Upper lobe of left lung (tissue), 6 donors: Measurements from ENCODE around the gene PTH2. TPM values are rescaled to one million over a fixed set of nuclear protein-coding genes. Genes with fewer than 3 reads are reported as not detected.
A peak's percentile ranks its signal among the peaks of the same experiment; 100 is the strongest.

Experiments
- ATAC-seq, 2 donors: fragments of 200-7000 bp; cut with Tn5 transposase; one replicate each; pipeline ENCODE4 v1.9.1; 2022; ENCODE audit warnings: mild to moderate bottlenecking in 2 of 2, moderate library complexity in 2 of 2; ENCODE audit not compliant: low FRiP score in 2 of 2
- DNase-seq, 2 donors: peaks; one replicate each; pipeline ENCODE4 v3.0.0-alpha.2; 2019 to 2020
- H3K27ac ChIP-seq, 4 donors: fragments of 200-600 bp; sonication (generic); one replicate each; pipeline ENCODE4 v1.5.1; 2016 to 2019
- H3K27me3 ChIP-seq, 4 donors: fragments of 200-600 bp; sonication (generic); one replicate each; pipeline ENCODE4 v1.5.1; 2017 to 2019
- H3K36me3 ChIP-seq, 4 donors: fragments of 200-600 bp; sonication (generic); one replicate each; pipeline ENCODE4 v1.5.1; 2016 to 2019
- H3K4me1 ChIP-seq, 4 donors: fragments of 200-600 bp; sonication (generic); one replicate each; pipeline ENCODE4 v1.5.1; 2018 to 2019
- H3K4me3 ChIP-seq, 4 donors: fragments of 200-600 bp; sonication (generic); one replicate each; pipeline ENCODE4 v1.5.1; 2017 to 2019; ENCODE audit warnings: mild to moderate bottlenecking in 2 of 4, moderate library complexity in 1 of 4
- H3K9me3 ChIP-seq, 4 donors: fragments of 200-600 bp; sonication (generic); one replicate each; pipeline ENCODE4 v1.5.1; 2018 to 2019
- EP300 ChIP-seq, 4 donors: sonication (generic); formaldehyde crosslinking; IDR thresholded peaks; one replicate each; pipeline ENCODE4 v1.5.1; 2017; ENCODE audit warnings: antibody characterized with exemption in 4 of 4, control low read depth in 2 of 4
- POLR2A ChIP-seq, 4 donors: fragments of 450-650 bp; IDR thresholded peaks; one replicate each; pipeline ENCODE4 v1.5.1; 2016 to 2017; ENCODE audit warnings: antibody characterized with exemption in 4 of 4, mild to moderate bottlenecking in 2 of 4
- POLR2AphosphoS5 ChIP-seq, 2 donors: sonication (generic); formaldehyde crosslinking; IDR thresholded peaks; one replicate each; pipeline ENCODE4 v1.5.1; 2017; ENCODE audit warnings: antibody characterized with exemption in 2 of 2
- WGBS, 2 donors: methylation state at CpG; one replicate each; pipeline ENCODE4 v1.1.5; 2017 to 2018; 5-methylcytosine and 5-hydroxymethylcytosine counted together
- total RNA-seq, 6 donors: library from RNA; depleted of rRNA in 4 of 6; stranded (reverse); fragments of >200 nt in 4 of 6; gene quantifications; one replicate each; pipeline versions ENCODE4 v1.1.0 to v1.2.1, GENCODE V29; 2016 to 2021
- TF ChIP-seq, protein P1 (sequence below), 6 experiments: fragments of 450-650 bp in 4 of 6; fragments of 200-600 bp in 2 of 6; sonication (generic) in 2 of 6; IDR thresholded peaks; one replicate each; pipeline ENCODE4 v1.5.1; 2016 to 2019; ENCODE audit warnings: antibody characterized with exemption in 6 of 6
- donor health status: DM: no; HTN: no; CAD: no; lungs with moderate emphysema.
- donor health status: DM: no; HTN: yes; CAD: no; lungs with severe emphysema.

PTH2 gene
- total RNA-seq, 6 donors from 2014 or later: not detected

DNA sequence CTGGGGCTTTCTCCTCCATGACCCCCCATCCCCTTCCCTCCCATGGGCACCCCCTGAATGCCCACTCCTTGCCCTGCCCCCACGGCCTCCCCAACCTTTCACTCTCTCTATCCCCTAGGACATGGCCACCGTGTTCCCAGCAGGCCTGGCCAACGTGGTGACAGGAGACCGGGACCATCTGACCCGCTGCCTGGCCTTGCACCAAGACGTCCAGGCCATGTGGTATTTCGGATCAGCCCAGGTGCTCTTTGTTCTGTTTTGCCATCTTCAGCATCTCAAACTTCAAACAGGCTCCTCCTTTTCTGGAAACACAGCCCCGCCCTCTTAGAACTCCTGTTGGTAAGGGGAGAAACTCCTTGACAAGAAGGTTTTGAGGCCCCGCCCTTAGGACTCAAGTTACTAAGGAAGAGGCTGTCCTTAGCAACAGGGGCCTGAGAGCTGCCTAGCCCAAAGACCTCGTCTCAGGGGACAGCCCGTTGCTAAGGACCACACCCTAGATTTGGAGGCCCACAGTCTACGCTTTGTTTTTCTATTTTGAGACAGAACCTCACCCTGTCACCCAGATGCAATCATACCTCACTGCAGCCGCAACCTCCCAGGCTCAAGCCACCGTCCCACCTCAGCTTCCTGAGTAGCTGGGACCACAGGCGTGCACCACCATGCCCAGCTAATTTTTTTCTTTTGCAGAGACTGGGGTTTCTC is 45.7 kb upstream of the PTH2 start:
- ATAC-seq: peak; percentile 19 to 92
- TF ChIP-seq EP300 (IDR thresholded peaks at IDR 0.05): no peak
- no peak for TF ChIP-seq POLR2AphosphoS5 (IDR thresholded peaks at IDR 0.05)
- no peak for TF ChIP-seq POLR2A (IDR thresholded peaks at IDR 0.05)
- TF ChIP-seq, protein P1, sequence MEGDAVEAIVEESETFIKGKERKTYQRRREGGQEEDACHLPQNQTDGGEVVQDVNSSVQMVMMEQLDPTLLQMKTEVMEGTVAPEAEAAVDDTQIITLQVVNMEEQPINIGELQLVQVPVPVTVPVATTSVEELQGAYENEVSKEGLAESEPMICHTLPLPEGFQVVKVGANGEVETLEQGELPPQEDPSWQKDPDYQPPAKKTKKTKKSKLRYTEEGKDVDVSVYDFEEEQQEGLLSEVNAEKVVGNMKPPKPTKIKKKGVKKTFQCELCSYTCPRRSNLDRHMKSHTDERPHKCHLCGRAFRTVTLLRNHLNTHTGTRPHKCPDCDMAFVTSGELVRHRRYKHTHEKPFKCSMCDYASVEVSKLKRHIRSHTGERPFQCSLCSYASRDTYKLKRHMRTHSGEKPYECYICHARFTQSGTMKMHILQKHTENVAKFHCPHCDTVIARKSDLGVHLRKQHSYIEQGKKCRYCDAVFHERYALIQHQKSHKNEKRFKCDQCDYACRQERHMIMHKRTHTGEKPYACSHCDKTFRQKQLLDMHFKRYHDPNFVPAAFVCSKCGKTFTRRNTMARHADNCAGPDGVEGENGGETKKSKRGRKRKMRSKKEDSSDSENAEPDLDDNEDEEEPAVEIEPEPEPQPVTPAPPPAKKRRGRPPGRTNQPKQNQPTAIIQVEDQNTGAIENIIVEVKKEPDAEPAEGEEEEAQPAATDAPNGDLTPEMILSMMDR (IDR thresholded peaks at IDR 0.05): no peak
- H3K4me3 ChIP-seq: no peak overlapping the region
- peak overlapping the region; percentile 30 to 73 (median 50) for H3K27ac ChIP-seq
- peaks cover 5 to 30% (median 16%) of the 10 kb centered on the region in 4 donors for H3K4me1 ChIP-seq
- WGBS, 2 donors: 59 to 60% methylated on average over 14 to 15 of the region's 15 CpGs
- H3K36me3 ChIP-seq: peaks cover 0 to 33% (median 21%) of the 10 kb centered on the region in 4 donors
- no peaks in the 10 kb centered on the region for H3K9me3 ChIP-seq
- no peaks in the 10 kb centered on the region for H3K27me3 ChIP-seq
- DNase-seq: peak; percentile 46 to 67

GRCh38 chr19:49468199-49468598 is 45.0 kb upstream of the PTH2 start:
- Histone ChIP-seq H3K27me3 (no peaks in the 10 kb centered on the region), H3K4me3 (no peak overlapping the region), H3K9me3 (no peaks in the 10 kb centered on the region), H3K4me1 (peaks cover 0 to 23% (median 11%) of the 10 kb centered on the region in 4 donors), H3K36me3 (peaks cover 0 to 36% (median 23%) of the 10 kb centered on the region in 4 donors), H3K27ac (peak overlapping the region in 2 of 4 donors; percentile 52 to 73)
- ATAC-seq (peak in 1 of 2 donors; percentile 6), DNase-seq (peak in 1 of 2 donors; percentile 75)
- no peak for TF ChIP-seq EP300 (IDR thresholded peaks at IDR 0.05)
- no peak for TF ChIP-seq POLR2AphosphoS5 (IDR thresholded peaks at IDR 0.05)
- TF ChIP-seq POLR2A (IDR thresholded peaks at IDR 0.05): no peak
- TF ChIP-seq, protein P1 (IDR thresholded peaks at IDR 0.05): no peak
- 94 to 95% methylated on average over 15 to 19 of the region's 19 CpGs for WGBS, 2 donors

DNA sequence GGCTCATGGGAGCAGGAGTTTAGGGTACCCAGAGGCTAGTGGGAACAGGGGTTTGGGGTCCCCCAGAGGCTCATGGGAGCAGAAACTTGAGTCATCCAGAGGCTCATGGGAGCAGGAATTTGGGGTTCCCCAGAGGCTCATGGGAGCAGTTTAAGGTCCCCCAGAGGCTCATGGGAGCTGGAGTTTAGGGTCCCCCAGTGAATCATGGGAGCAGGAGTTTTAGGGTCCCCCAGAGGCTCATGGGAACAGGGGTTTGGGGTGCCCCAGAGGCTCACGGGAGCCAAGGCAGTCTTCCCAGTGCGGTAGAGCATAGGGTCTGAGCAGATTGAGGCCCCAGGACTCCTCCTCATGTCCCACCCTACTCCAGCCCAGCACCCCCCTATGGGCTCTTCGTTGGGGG is 42.1 kb upstream of the PTH2 start:
- Histone ChIP-seq H3K36me3 (peaks cover 0 to 49% (median 33%) of the 10 kb centered on the region in 4 donors), H3K4me1 (peaks cover 0 to 18% (median 9%) of the 10 kb centered on the region in 4 donors), H3K27ac (no peak overlapping the region), H3K4me3 (no peak overlapping the region), H3K9me3 (no peaks in the 10 kb centered on the region), H3K27me3 (no peaks in the 10 kb centered on the region)
- WGBS, 2 donors: 92% methylated on average over 3 of the region's 3 CpGs; no CpG with 5 or more reads in 1 of the 2 donors
- TF ChIP-seq EP300 (IDR thresholded peaks at IDR 0.05) (no peak), POLR2A (IDR thresholded peaks at IDR 0.05) (no peak), POLR2AphosphoS5 (IDR thresholded peaks at IDR 0.05) (no peak)
- TF ChIP-seq, protein P1 (IDR thresholded peaks at IDR 0.05): no peak
- DNase-seq: no peak
- ATAC-seq: no peak

DNA sequence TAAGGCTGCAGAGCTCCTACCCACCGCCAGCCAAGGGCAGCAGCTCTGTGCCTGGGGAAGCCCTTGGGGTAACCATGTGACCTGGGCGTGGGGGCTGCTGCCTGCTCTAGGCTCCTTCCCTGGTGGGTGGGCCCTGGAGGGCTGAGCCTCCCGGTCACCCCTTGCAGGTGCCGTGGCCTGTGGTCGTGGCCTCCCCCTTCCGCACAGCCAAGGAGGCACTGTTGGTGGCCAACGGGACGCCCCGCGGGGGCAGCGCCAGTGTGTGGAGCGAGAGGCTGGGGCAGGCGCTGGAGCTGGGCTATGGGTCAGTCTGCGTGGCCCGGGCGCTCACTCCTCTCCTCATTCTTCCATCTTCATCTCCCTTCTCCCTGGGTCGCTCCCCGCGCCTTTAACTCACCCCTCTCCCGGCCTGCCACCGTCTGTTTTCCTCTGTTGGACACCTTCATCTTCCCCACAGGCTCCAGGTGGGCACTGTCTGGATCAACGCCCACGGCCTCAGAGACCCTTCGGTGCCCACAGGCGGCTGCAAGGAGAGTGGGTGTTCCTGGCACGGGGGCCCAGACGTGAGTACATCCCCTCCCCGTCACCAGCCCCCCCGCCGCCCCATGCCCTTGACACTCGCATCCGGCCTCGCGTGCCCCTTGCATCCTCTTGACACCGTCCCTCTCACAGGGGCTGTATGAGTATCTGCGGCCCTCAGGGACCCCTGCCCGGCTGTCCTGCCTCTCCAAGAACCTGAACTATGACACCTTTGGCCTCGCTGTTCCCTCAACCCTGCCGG is 40.9 kb upstream of the PTH2 start:
- Histone ChIP-seq H3K4me3 (no peak overlapping the region), H3K27ac (no peak overlapping the region), H3K27me3 (no peaks in the 10 kb centered on the region), H3K36me3 (peaks cover 0 to 60% (median 40%) of the 10 kb centered on the region in 4 donors), H3K9me3 (no peaks in the 10 kb centered on the region), H3K4me1 (peaks cover 0 to 11% (median 9%) of the 10 kb centered on the region in 4 donors)
- TF ChIP-seq, protein P1 (IDR thresholded peaks at IDR 0.05): no peak
- no peak for TF ChIP-seq POLR2A (IDR thresholded peaks at IDR 0.05)
- TF ChIP-seq EP300 (IDR thresholded peaks at IDR 0.05): no peak
- TF ChIP-seq POLR2AphosphoS5 (IDR thresholded peaks at IDR 0.05): no peak
- 94 to 96% methylated on average over 30 to 37 of the region's 39 CpGs for WGBS, 2 donors
- no peak for ATAC-seq
- DNase-seq: peak in 1 of 2 donors; percentile 80
